HEK293 (cell line): ENCODE results near the gene CZIB.

ENCODE experiments used
- CTCF ChIA-PET: fragments of 350-600 bp; formaldehyde crosslinking; extraction: SDS; loops from one replicate; lab custom pipeline; 2021; ENCODE audit warnings: antibody characterized with exemption; lab: Yijun Ruan, JAX
- POLR2A ChIA-PET: fragments of 300-600 bp; formaldehyde crosslinking; extraction: SDS; loops from one replicate; lab custom pipeline; 2020; ENCODE audit warnings: antibody characterized with exemption, inconsistent platforms; lab: Yijun Ruan, JAX
- H3K27ac ChIP-seq: fragments of 200-500 bp; sonication (Bioruptor generic); 2 replicates; pipeline ENCODE4 v1.5.1; 2014; ENCODE audit warnings: low read depth, low read length, control low read depth, inconsistent platforms; ENCODE audit errors: extremely low read depth
- H3K36me3 ChIP-seq, 2 experiments: fragments of 200-500 bp in 1 of 2; sonication (Bioruptor generic) in 1 of 2; 1 replicate in 1 of 2; 2 replicates in 1 of 2; pipeline ENCODE4 v1.5.1; 2014 to 2017; ENCODE audit warnings: inconsistent platforms in 2 of 2, low read length in 2 of 2; ENCODE audit not compliant: control insufficient read depth in 2 of 2, insufficient read depth in 1 of 2
- H3K4me1 ChIP-seq: fragments of 200-500 bp; sonication (Bioruptor generic); 2 replicates; pipeline ENCODE4 v1.5.1; 2014; ENCODE audit warnings: mild to moderate bottlenecking, low read length, inconsistent platforms; ENCODE audit not compliant: control insufficient read depth, insufficient read depth
- H3K4me3 ChIP-seq: 2 replicates; pipeline ENCODE4 v1.5.1; 2011; ENCODE audit warnings: low read depth, mild to moderate bottlenecking, control low read depth, low read length, moderate library complexity
- H3K9me3 ChIP-seq: fragments of 200-500 bp; sonication (Bioruptor generic); 2 replicates; pipeline ENCODE4 v1.5.1; 2014; ENCODE audit warnings: low read depth, low read length, inconsistent platforms; ENCODE audit not compliant: control insufficient read depth, insufficient read depth
- CTCF ChIP-seq: fragments of 450-650 bp; formaldehyde crosslinking; IDR thresholded peaks from 2 replicates; pipeline ENCODE4 v1.5.1; 2016; ENCODE audit warnings: missing biosample characterization, missing genetic modification characterization
- GLIS2 ChIP-seq: fragments of 450-650 bp; formaldehyde crosslinking; IDR thresholded peaks from 2 replicates; pipeline ENCODE4 v1.5.1; 2016; ENCODE audit warnings: missing biosample characterization, missing genetic modification characterization
- KLF10 ChIP-seq: fragments of 450-650 bp; IDR thresholded peaks from 2 replicates; pipeline ENCODE4 v1.5.1; 2018; ENCODE audit warnings: missing biosample characterization, mild to moderate bottlenecking, missing genetic modification characterization
- KLF9 ChIP-seq: fragments of 450-650 bp; formaldehyde crosslinking; IDR thresholded peaks from 2 replicates; pipeline ENCODE4 v1.5.1; 2016; ENCODE audit warnings: missing biosample characterization, missing genetic modification characterization, low read depth
- SP3 ChIP-seq: fragments of 450-650 bp; formaldehyde crosslinking; IDR thresholded peaks from 2 replicates; pipeline ENCODE4 v1.5.1; 2016; ENCODE audit warnings: missing biosample characterization, missing genetic modification characterization
- TRIM28 ChIP-seq: IDR thresholded peaks from 2 replicates; pipeline ENCODE4 v1.6.1; 2011; ENCODE audit warnings: low read length, control low read depth, borderline replicate concordance
- ZBTB21 ChIP-seq: fragments of 450-650 bp; formaldehyde crosslinking; IDR thresholded peaks from 2 replicates; pipeline ENCODE4 v1.5.1; 2017; ENCODE audit warnings: missing biosample characterization, missing genetic modification characterization
- ZBTB26 ChIP-seq: fragments of 450-650 bp; formaldehyde crosslinking; optimal IDR thresholded peaks from 2 replicates; pipeline ENCODE3; 2016; ENCODE audit warnings: missing biosample characterization, mild to moderate bottlenecking, missing genetic modification characterization
- ZNF335 ChIP-seq: fragments of 450-650 bp; formaldehyde crosslinking; conservative IDR thresholded peaks from 2 replicates; pipeline ENCODE4 v1.5.1; 2016; ENCODE audit warnings: missing biosample characterization, missing genetic modification characterization
- ZNF394 ChIP-seq: fragments of 450-650 bp; formaldehyde crosslinking; IDR thresholded peaks from 2 replicates; pipeline ENCODE4 v1.5.1; 2016; ENCODE audit warnings: missing biosample characterization, missing genetic modification characterization, mild to moderate bottlenecking, moderate library complexity, borderline replicate concordance
- ZNF529 ChIP-seq: fragments of 450-650 bp; formaldehyde crosslinking; IDR thresholded peaks from 2 replicates; pipeline ENCODE4 v1.5.1; 2017; ENCODE audit warnings: missing genetic modification characterization, missing biosample characterization; ENCODE audit not compliant: insufficient replicate concordance
- ZNF561 ChIP-seq: fragments of 450-650 bp; IDR thresholded peaks from 2 replicates; pipeline ENCODE4 v1.5.1; 2018; ENCODE audit warnings: missing biosample characterization, missing genetic modification characterization, borderline replicate concordance
- ZNF660 ChIP-seq: fragments of 450-650 bp; IDR thresholded peaks from 2 replicates; pipeline ENCODE4 v1.5.1; 2018; ENCODE audit warnings: missing biosample characterization, mild to moderate bottlenecking, missing genetic modification characterization
- ZSCAN16 ChIP-seq: fragments of 450-650 bp; formaldehyde crosslinking; IDR thresholded peaks from 2 replicates; pipeline ENCODE4 v1.5.1; 2016; ENCODE audit warnings: missing biosample characterization, missing genetic modification characterization
- ZSCAN23 ChIP-seq: fragments of 450-650 bp; formaldehyde crosslinking; IDR thresholded peaks from 2 replicates; pipeline ENCODE4 v1.5.1; 2016; ENCODE audit warnings: missing biosample characterization, missing genetic modification characterization
- TF ChIP-seq, protein P1 (sequence below): fragments of 450-650 bp; formaldehyde crosslinking; IDR thresholded peaks from 2 replicates; pipeline ENCODE4 v1.5.1; 2016; ENCODE audit warnings: missing biosample characterization, missing genetic modification characterization
- TF ChIP-seq, protein P2 (sequence below): fragments of 450-650 bp; formaldehyde crosslinking; conservative IDR thresholded peaks from 2 replicates; pipeline ENCODE4 v1.5.1; 2016; ENCODE audit warnings: low read depth, missing biosample characterization, missing genetic modification characterization
- TF ChIP-seq, protein P3 (sequence below): fragments of 450-650 bp; formaldehyde crosslinking; IDR thresholded peaks from 2 replicates; pipeline ENCODE4 v1.5.1; 2016; ENCODE audit warnings: missing biosample characterization, missing genetic modification characterization, borderline replicate concordance
- TF ChIP-seq, protein P4 (sequence below): fragments of 450-650 bp; formaldehyde crosslinking; IDR thresholded peaks from 2 replicates; pipeline ENCODE4 v1.5.1; 2016; ENCODE audit warnings: missing biosample characterization, missing genetic modification characterization
- TF ChIP-seq, protein P5 (sequence below): fragments of 450-650 bp; formaldehyde crosslinking; IDR thresholded peaks from 2 replicates; pipeline ENCODE4 v1.5.1; 2016; ENCODE audit warnings: missing biosample characterization, missing genetic modification characterization

Gene CZIB

DNA sequence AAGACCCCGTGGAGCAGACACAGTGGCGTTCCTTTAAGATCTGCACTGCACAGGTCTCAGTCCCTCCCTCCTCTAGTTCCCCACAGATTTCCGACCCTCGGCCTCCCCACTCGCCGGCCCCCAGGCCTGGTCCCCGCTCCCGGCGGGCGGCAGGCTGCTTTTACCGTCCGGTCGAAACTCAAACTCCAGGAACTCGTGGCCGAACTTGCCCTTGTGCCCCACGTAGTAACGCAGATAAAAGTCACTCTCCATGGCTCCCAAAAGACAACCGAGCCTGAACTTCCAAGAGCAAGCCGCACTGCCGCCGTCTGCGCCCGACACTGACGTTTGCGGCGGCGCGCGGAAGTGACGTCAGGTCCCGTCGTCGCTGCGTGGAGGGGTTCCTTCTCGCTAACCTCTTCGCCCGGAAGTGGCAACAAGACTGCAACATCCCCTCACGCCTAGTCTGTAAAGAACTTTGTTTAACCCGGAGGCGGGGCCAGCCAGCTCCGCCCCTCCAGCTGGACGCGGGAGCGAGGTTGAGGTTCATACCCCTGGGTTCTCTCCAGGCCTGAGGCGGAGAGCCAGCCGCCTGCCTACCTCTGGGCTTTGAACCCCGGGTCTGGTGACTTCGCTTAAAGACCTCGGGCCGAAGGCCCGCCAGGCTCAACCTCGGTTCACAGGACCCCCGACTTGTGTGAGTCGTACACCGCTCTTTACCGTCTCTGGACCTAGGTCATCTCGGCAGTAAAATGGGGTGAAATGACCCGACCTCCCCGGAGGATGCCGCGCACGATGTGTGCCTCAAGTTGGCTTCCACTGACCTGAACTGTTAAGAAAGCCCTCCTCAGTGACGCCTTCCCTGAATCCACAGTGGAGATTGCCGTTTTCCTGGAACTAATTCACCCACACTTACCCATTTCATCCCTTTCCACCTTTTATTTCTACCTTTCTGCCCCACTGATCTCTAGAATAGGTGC is 18.0 kb upstream of the CZIB start, which contains the start of gene MAGOH:
TSS of gene MAGOH (minus strand) at position 322 of the 959 bp plus-strand sequence. CDS start at position 252, 70 bp downstream.
- H3K27ac ChIP-seq: peak within 1 kb of the TSS; percentile 20; the same call in 1 of the 2 replicates
- H3K4me3 ChIP-seq: peak within 1 kb of the TSS; percentile 86
- no peaks in the 10 kb centered on the region for H3K9me3 ChIP-seq
- peaks cover 14 to 33% of the 10 kb centered on the region in 2 experiments for H3K36me3 ChIP-seq
- ChIA-PET POLR2A (interaction anchor here (0.5 to 1.8 kb wide), 5 partner anchors 8 to 38 kb away, joined by 3 to 6 read pairs (median 3); no protein-coding TSS in a partner anchor), CTCF (interaction anchor here (0.6 kb wide), 1 partner anchor 539 kb away, joined by 5 read pairs; no protein-coding TSS in a partner anchor)
- no peaks in the 10 kb centered on the region for H3K4me1 ChIP-seq
- TF ChIP-seq ZBTB21 (peak; percentile 98), ZNF394 (tag by site-specific recombination) (peak; percentile 25; the same call in 1 of the 2 replicates), CTCF (tag by site-specific recombination) (0 out of 2 replicates have a peak, but pooled peaks have one; percentile 13), ZBTB26 (tag by site-specific recombination) (peak; percentile 82), KLF10 (tag by site-specific recombination) (peak; percentile 44; the same call in 1 of the 2 replicates), KLF9 (tag by site-specific recombination) (peak; percentile 69; the same call in 1 of the 2 replicates), ZNF561 (peak; percentile 85), ZNF335 (tag by site-specific recombination) (peak; percentile 73), TRIM28 (no peak; the same call in 1 of the 2 replicates), ZSCAN23 (tag by site-specific recombination) (0 out of 2 replicates have a peak, but pooled peaks have one; percentile 31), SP3 (tag by site-specific recombination) (peak; percentile 81), ZNF660 (peak; percentile 86), GLIS2 (tag by site-specific recombination) (peak; percentile 51), ZSCAN16 (tag by site-specific recombination) (no peak), ZNF529 (tag by site-specific recombination) (no peak)
- TF ChIP-seq, protein P1, sequence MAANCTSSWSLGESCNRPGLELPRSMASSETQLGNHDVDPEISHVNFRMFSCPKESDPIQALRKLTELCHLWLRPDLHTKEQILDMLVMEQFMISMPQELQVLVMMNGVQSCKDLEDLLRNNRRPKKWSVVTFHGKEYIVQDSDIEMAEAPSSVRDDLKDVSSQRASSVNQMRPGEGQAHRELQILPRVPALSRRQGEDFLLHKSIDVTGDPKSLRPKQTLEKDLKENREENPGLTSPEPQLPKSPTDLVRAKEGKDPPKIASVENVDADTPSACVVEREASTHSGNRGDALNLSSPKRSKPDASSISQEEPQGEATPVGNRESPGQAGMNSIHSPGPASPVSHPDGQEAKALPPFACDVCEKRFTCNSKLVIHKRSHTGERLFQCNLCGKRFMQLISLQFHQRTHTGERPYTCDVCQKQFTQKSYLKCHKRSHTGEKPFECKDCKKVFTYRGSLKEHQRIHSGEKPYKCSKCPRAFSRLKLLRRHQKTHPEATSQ (tag by site-specific recombination): peak; percentile 17; the same call in 1 of the 2 replicates
- TF ChIP-seq, protein P2, sequence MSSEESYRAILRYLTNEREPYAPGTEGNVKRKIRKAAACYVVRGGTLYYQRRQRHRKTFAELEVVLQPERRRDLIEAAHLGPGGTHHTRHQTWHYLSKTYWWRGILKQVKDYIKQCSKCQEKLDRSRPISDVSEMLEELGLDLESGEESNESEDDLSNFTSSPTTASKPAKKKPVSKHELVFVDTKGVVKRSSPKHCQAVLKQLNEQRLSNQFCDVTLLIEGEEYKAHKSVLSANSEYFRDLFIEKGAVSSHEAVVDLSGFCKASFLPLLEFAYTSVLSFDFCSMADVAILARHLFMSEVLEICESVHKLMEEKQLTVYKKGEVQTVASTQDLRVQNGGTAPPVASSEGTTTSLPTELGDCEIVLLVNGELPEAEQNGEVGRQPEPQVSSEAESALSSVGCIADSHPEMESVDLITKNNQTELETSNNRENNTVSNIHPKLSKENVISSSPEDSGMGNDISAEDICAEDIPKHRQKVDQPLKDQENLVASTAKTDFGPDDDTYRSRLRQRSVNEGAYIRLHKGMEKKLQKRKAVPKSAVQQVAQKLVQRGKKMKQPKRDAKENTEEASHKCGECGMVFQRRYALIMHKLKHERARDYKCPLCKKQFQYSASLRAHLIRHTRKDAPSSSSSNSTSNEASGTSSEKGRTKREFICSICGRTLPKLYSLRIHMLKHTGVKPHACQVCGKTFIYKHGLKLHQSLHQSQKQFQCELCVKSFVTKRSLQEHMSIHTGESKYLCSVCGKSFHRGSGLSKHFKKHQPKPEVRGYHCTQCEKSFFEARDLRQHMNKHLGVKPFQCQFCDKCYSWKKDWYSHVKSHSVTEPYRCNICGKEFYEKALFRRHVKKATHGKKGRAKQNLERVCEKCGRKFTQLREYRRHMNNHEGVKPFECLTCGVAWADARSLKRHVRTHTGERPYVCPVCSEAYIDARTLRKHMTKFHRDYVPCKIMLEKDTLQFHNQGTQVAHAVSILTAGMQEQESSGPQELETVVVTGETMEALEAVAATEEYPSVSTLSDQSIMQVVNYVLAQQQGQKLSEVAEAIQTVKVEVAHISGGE (tag by site-specific recombination): peak; percentile 95
- TF ChIP-seq, protein P3, sequence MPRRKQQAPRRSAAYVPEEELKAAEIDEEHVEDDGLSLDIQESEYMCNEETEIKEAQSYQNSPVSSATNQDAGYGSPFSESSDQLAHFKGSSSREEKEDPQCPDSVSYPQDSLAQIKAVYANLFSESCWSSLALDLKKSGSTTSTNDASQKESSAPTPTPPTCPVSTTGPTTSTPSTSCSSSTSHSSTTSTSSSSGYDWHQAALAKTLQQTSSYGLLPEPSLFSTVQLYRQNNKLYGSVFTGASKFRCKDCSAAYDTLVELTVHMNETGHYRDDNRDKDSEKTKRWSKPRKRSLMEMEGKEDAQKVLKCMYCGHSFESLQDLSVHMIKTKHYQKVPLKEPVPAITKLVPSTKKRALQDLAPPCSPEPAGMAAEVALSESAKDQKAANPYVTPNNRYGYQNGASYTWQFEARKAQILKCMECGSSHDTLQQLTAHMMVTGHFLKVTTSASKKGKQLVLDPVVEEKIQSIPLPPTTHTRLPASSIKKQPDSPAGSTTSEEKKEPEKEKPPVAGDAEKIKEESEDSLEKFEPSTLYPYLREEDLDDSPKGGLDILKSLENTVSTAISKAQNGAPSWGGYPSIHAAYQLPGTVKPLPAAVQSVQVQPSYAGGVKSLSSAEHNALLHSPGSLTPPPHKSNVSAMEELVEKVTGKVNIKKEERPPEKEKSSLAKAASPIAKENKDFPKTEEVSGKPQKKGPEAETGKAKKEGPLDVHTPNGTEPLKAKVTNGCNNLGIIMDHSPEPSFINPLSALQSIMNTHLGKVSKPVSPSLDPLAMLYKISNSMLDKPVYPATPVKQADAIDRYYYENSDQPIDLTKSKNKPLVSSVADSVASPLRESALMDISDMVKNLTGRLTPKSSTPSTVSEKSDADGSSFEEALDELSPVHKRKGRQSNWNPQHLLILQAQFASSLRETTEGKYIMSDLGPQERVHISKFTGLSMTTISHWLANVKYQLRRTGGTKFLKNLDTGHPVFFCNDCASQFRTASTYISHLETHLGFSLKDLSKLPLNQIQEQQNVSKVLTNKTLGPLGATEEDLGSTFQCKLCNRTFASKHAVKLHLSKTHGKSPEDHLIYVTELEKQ (tag by site-specific recombination): no peak
- TF ChIP-seq, protein P4, sequence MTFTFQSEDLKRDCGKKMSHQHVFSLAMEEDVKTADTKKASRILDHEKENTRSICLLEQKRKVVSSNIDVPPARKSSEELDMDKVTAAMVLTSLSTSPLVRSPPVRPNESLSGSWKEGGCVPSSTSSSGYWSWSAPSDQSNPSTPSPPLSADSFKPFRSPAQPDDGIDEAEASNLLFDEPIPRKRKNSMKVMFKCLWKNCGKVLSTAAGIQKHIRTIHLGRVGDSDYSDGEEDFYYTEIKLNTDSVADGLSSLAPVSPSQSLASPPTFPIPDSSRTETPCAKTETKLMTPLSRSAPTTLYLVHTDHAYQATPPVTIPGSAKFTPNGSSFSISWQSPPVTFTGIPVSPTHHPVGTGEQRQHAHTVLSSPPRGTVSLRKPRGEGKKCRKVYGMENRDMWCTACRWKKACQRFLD: no peak
- TF ChIP-seq, protein P5, sequence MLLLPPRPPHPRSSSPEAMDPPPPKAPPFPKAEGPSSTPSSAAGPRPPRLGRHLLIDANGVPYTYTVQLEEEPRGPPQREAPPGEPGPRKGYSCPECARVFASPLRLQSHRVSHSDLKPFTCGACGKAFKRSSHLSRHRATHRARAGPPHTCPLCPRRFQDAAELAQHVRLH (tag by site-specific recombination): peak; percentile 92
